ENCODE results near the gene CEBPG.

The CEBPG gene

DNA sequence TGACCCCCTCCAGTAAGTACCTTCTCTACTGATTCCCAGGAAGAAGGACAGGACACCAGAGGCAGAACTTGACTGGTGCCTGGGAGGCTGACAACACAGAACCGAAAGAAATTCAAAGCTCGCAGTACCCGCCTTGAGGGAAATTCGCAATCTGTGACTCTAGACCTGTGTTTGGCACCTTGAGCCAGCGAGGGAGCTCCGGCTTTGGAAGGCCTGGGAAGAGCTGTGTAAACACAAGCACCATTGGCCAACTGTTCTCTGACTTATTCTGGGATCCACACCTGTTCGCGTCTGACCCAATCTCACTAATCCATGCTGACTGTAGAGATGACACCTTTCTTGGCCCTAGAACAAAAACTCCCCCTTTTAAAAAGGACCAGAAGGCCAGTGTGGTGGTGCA lies 50.7 kb downstream of the CEBPG start:
- no peak overlapping the region for H3K27ac ChIP-seq (replicated peaks)
- no peak for TF ChIP-seq GABPA (IDR thresholded peaks at IDR 0.05; ENCODE audit: low read depth)
- no peak for TF ChIP-seq POLR2AphosphoS5 (IDR thresholded peaks at IDR 0.05; ENCODE audit: low read depth)
- TF ChIP-seq, protein P1, sequence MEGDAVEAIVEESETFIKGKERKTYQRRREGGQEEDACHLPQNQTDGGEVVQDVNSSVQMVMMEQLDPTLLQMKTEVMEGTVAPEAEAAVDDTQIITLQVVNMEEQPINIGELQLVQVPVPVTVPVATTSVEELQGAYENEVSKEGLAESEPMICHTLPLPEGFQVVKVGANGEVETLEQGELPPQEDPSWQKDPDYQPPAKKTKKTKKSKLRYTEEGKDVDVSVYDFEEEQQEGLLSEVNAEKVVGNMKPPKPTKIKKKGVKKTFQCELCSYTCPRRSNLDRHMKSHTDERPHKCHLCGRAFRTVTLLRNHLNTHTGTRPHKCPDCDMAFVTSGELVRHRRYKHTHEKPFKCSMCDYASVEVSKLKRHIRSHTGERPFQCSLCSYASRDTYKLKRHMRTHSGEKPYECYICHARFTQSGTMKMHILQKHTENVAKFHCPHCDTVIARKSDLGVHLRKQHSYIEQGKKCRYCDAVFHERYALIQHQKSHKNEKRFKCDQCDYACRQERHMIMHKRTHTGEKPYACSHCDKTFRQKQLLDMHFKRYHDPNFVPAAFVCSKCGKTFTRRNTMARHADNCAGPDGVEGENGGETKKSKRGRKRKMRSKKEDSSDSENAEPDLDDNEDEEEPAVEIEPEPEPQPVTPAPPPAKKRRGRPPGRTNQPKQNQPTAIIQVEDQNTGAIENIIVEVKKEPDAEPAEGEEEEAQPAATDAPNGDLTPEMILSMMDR (IDR thresholded peaks at IDR 0.05; ENCODE audit: insufficient read depth, low read length), result no peak
- TF ChIP-seq, protein P2, sequence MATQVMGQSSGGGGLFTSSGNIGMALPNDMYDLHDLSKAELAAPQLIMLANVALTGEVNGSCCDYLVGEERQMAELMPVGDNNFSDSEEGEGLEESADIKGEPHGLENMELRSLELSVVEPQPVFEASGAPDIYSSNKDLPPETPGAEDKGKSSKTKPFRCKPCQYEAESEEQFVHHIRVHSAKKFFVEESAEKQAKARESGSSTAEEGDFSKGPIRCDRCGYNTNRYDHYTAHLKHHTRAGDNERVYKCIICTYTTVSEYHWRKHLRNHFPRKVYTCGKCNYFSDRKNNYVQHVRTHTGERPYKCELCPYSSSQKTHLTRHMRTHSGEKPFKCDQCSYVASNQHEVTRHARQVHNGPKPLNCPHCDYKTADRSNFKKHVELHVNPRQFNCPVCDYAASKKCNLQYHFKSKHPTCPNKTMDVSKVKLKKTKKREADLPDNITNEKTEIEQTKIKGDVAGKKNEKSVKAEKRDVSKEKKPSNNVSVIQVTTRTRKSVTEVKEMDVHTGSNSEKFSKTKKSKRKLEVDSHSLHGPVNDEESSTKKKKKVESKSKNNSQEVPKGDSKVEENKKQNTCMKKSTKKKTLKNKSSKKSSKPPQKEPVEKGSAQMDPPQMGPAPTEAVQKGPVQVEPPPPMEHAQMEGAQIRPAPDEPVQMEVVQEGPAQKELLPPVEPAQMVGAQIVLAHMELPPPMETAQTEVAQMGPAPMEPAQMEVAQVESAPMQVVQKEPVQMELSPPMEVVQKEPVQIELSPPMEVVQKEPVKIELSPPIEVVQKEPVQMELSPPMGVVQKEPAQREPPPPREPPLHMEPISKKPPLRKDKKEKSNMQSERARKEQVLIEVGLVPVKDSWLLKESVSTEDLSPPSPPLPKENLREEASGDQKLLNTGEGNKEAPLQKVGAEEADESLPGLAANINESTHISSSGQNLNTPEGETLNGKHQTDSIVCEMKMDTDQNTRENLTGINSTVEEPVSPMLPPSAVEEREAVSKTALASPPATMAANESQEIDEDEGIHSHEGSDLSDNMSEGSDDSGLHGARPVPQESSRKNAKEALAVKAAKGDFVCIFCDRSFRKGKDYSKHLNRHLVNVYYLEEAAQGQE (IDR thresholded peaks at IDR 0.05; ENCODE audit: insufficient replicate concordance, low read depth), result no peak
- no peak for TF ChIP-seq SPI1 (IDR thresholded peaks at IDR 0.05; ENCODE audit: borderline replicate concordance, low read depth)
- no peak overlapping the region for H3K4me3 ChIP-seq (replicated peaks; ENCODE audit: insufficient read depth, low read length)
- no peak for DNase-seq (ENCODE audit: low read depth in 1 of 2, low spot score in 1 of 2)
- no peaks in the 10 kb centered on the region for H3K27me3 ChIP-seq (ENCODE audit: insufficient read depth, poor library complexity, severe bottlenecking)

DNA sequence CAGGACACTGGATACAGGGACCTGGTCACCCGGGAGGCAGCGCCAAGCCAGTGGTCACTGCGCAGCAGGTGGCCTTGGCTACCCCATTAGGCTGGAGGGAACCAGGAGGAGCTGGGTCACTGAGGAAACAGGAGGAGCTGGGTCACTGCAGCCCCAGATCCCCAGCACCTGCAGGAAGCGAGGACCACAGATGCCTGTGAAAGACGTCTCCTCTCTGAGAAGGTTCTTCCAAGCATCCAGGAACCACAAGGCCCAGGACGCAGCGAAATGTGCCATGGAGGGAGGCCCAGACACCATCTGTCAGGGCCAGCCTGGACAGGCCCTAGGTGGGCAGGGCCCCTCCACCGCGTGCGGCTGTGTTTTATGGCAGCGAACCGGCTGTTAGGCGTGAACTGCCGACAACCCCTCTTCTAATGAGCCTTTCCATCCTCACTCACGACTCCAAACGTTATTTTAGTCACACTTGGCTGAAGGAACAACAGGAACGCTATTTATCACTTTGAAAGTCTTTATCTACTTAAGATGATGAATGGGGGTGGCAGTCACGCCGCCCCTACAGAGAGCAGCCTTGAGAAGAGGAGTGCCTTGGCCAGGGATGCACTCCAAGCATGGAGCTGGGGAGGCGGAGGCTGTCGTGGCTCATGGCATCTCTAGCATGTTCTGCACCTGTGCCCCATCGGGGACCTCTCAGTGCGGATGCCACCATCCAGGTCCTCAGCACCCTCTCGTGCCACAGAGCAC lies 53.3 kb downstream of the CEBPG start:
- Histone ChIP-seq H3K27me3 (ENCODE audit: insufficient read depth, poor library complexity, severe bottlenecking) (no peaks in the 10 kb centered on the region), H3K4me3 (replicated peaks; ENCODE audit: insufficient read depth, low read length) (no peak overlapping the region), H3K27ac (replicated peaks) (no peak overlapping the region)
- no peak for DNase-seq (ENCODE audit: low read depth in 1 of 2, low spot score in 1 of 2)
- TF ChIP-seq POLR2AphosphoS5 (IDR thresholded peaks at IDR 0.05; ENCODE audit: low read depth), result no peak
- TF ChIP-seq, protein P2 (IDR thresholded peaks at IDR 0.05; ENCODE audit: insufficient replicate concordance, low read depth), result no peak
- no peak for TF ChIP-seq SPI1 (IDR thresholded peaks at IDR 0.05; ENCODE audit: borderline replicate concordance, low read depth)
- TF ChIP-seq, protein P1 (IDR thresholded peaks at IDR 0.05; ENCODE audit: insufficient read depth, low read length), result no peak
- no peak for TF ChIP-seq GABPA (IDR thresholded peaks at IDR 0.05; ENCODE audit: low read depth)

DNA sequence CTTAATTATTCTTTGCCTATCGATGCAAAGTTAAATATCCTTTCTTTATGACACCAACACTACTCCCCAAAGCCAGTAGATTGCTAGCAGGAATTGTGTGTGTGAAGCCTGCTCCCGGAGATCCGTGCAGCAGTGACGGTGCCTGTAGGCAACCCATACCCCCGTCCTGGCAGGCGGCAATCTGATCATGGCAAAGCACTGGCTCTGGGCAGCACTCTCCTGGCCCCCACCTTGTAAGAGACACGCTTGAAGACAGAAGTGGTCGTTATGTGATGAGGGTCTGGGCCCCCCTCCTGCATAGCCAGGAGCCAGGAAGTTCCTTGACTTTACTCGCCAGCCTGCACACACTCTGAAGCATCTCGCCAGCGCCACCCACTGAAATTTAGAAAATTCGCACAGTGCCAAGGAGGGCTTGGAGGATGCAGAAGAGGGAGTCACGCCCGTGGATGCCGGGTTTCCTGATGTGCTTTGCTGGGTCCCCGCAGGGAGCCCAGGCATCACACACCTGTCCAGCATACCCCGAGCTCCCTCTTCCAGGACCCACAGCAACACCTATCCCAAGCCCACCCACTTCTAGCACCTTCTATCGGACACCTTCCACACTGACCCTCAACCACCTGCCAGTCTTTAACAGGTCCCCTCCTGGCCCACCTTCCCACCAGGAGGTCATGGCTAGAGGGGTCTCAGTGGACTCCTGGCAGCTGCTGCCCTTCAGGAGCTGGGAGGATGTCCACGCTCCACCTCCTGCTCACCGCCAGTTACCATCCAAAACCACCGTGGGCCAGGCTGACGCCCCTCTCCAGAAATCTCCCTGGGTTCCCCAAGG lies 54.5 kb downstream of the CEBPG start:
- no peak overlapping the region for H3K27ac ChIP-seq (replicated peaks)
- H3K4me3 ChIP-seq (replicated peaks; ENCODE audit: insufficient read depth, low read length), result no peak overlapping the region
- no peak for TF ChIP-seq POLR2AphosphoS5 (IDR thresholded peaks at IDR 0.05; ENCODE audit: low read depth)
- TF ChIP-seq, protein P2 (IDR thresholded peaks at IDR 0.05; ENCODE audit: insufficient replicate concordance, low read depth), result no peak
- TF ChIP-seq, protein P1 (IDR thresholded peaks at IDR 0.05; ENCODE audit: insufficient read depth, low read length), result no peak
- no peak for TF ChIP-seq GABPA (IDR thresholded peaks at IDR 0.05; ENCODE audit: low read depth)
- no peak for TF ChIP-seq SPI1 (IDR thresholded peaks at IDR 0.05; ENCODE audit: borderline replicate concordance, low read depth)
- no peaks in the 10 kb centered on the region for H3K27me3 ChIP-seq (ENCODE audit: insufficient read depth, poor library complexity, severe bottlenecking)
- DNase-seq (ENCODE audit: low read depth in 1 of 2, low spot score in 1 of 2), result no peak
